ENCODE data around the gene TLE1.

Gene TLE1

DNA sequence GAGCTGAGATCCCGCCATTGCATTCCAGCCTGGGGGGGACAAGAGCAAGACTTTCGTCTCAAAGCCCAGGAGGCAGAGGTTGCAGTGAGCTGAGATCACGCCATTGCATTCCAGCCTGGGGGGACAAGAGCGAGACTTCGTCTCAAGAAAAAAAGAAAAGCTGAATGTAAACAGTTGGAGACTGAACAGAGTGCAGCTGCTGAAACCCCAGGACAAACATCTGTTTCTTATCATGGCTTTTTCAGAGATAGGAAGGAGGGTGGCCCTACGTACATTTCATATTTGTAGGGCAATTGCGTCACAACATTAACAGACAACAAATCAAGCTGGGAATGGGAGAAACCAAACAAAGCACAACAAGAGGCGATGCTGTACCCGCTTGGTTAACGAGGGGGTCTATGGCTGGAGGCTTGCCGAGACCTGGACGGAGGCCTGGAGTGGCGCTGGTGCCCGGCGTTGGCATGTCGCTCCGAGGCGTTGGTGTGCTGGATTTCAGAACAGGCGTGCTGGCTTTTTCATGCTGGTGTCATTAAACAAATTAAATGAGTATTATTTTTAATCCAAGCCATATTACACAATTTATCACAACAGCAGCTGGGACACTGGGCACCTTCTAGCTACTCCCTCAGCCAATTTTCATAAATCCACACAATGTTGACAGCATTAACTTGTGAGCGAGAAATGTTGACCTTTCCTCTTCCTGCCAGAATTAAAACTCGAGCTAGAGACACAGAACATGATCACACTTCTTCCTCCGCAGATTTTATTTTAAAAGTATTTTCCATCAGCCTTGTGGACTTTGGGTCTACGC lies 76.1 kb downstream of the TLE1 start:
- H3K27ac ChIP-seq = peak overlapping the region; percentile 64
- peak overlapping the region; percentile 17 for H3K4me3 ChIP-seq (ENCODE audit: low read depth, low read length)
- TF ChIP-seq, protein P1, sequence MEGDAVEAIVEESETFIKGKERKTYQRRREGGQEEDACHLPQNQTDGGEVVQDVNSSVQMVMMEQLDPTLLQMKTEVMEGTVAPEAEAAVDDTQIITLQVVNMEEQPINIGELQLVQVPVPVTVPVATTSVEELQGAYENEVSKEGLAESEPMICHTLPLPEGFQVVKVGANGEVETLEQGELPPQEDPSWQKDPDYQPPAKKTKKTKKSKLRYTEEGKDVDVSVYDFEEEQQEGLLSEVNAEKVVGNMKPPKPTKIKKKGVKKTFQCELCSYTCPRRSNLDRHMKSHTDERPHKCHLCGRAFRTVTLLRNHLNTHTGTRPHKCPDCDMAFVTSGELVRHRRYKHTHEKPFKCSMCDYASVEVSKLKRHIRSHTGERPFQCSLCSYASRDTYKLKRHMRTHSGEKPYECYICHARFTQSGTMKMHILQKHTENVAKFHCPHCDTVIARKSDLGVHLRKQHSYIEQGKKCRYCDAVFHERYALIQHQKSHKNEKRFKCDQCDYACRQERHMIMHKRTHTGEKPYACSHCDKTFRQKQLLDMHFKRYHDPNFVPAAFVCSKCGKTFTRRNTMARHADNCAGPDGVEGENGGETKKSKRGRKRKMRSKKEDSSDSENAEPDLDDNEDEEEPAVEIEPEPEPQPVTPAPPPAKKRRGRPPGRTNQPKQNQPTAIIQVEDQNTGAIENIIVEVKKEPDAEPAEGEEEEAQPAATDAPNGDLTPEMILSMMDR (IDR thresholded peaks at IDR 0.05; ENCODE audit: low read depth, low read length, missing control alignments) = no peak
- H3K27me3 ChIP-seq (replicated peaks) = no peaks in the 10 kb centered on the region
- in situ Hi-C loops (cut with HindIII; ENCODE audit: low pct_ligation_motif_present, low sequenced_read_pairs) = no loop called here
- DNase-seq = peak; percentile 82
- no peaks in the 10 kb centered on the region for H3K36me3 ChIP-seq (replicated peaks)

DNA sequence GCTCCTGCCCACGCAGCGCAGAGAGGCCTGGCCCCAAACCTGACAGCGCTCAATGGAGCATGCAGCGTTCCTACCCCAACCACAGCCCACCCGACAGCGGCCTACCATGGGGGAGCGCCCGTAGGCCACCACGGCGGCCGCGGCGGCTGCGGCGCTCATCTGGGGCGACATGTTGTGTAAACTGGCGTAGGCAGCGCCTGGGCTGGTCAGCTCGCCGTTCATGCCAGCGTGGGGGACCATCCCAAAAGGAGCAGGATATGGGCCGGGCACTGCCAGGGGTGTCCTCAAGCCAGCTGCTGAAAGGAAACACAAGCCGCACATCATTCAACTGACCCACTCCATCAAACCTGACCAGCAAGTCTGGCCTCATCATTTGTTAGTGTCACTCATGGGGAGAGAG lies 77.7 kb downstream of the TLE1 start:
- in situ Hi-C loops (cut with HindIII; ENCODE audit: low pct_ligation_motif_present, low sequenced_read_pairs) = no loop called here
- H3K36me3 ChIP-seq (replicated peaks) = no peaks in the 10 kb centered on the region

DNA sequence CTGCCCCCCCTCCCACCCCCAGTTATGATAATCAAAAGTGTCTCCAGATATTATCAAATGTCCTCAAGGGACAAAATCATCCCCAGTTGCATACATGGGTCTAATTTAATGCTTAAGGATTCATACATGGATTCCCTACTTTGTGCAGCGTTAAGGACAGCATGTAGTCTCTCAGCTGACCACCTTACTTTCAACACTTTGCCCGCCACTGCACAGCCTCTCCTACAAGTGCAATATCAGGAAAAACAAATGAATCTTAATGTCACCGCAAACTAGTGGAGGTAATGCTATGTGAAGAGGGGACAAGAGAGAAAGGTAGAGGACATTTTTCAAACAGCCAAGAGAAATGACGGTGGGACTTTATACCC lies 78.6 kb downstream of the TLE1 start:
- H3K36me3 ChIP-seq (replicated peaks) = no peaks in the 10 kb centered on the region
- in situ Hi-C loops (cut with HindIII; ENCODE audit: low pct_ligation_motif_present, low sequenced_read_pairs) = no loop called here

More for the DNA sequence above, 77.7 kb downstream of the TLE1 start:
- Histone ChIP-seq H3K27me3 (replicated peaks) (no peaks in the 10 kb centered on the region), H3K4me3 (ENCODE audit: low read depth, low read length) (no peak overlapping the region), H3K27ac (no peak overlapping the region)
- TF ChIP-seq, protein P1 (IDR thresholded peaks at IDR 0.05; ENCODE audit: low read depth, low read length, missing control alignments) = no peak
- no peak for DNase-seq

GRCh38 chr9:81609782-81610739 lies 79.3 kb downstream of the TLE1 start:
- Histone ChIP-seq H3K4me3 (ENCODE audit: low read depth, low read length) (no peak overlapping the region), H3K27ac (no peak overlapping the region), H3K36me3 (replicated peaks) (no peaks in the 10 kb centered on the region), H3K27me3 (replicated peaks) (no peaks in the 10 kb centered on the region)
- TF ChIP-seq, protein P1 (IDR thresholded peaks at IDR 0.05; ENCODE audit: low read depth, low read length, missing control alignments) = no peak
- in situ Hi-C loops (cut with HindIII; ENCODE audit: low pct_ligation_motif_present, low sequenced_read_pairs) = no loop called here
- peak; percentile 38 for DNase-seq

More for the DNA sequence above, 78.6 kb downstream of the TLE1 start:
- no peak overlapping the region for H3K4me3 ChIP-seq (ENCODE audit: low read depth, low read length)
- no peaks in the 10 kb centered on the region for H3K27me3 ChIP-seq (replicated peaks)
- DNase-seq = no peak
- H3K27ac ChIP-seq = no peak overlapping the region
- TF ChIP-seq, protein P1 (IDR thresholded peaks at IDR 0.05; ENCODE audit: low read depth, low read length, missing control alignments) = no peak

DNA sequence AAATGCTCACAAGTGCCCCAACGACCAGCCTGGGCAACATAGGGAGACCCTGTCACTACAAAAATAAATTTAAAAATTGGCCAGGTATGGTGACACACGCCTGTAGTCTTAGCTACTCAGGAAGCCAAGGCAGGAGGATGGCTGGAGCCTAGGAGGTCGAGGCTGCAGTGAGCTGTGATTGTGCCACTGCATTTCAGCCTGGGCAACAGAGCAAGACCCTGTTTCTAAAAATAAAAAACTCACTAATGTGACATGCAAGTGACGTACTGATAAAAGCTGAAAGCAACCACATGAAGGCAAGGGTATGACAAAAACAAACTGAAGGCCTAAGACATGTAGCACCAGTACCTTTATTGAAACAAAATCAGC lies 81.1 kb downstream of the TLE1 start:
- Histone ChIP-seq H3K27ac (no peak overlapping the region), H3K36me3 (replicated peaks) (no peaks in the 10 kb centered on the region), H3K27me3 (replicated peaks) (no peaks in the 10 kb centered on the region), H3K4me3 (ENCODE audit: low read depth, low read length) (no peak overlapping the region)
- in situ Hi-C loops (cut with HindIII; ENCODE audit: low pct_ligation_motif_present, low sequenced_read_pairs) = no loop called here
- TF ChIP-seq, protein P1 (IDR thresholded peaks at IDR 0.05; ENCODE audit: low read depth, low read length, missing control alignments) = no peak
- DNase-seq = no peak

Data from brain microvascular endothelial cell (primary cell).